AG09309 (cell line): ENCODE results near the gene DEPP1.

ENCODE experiments used
- DNase-seq: peaks from one replicate; pipeline ENCODE4 v3.0.0-alpha.2; 2010; ENCODE audit warnings: low read depth
- H3K4me3 ChIP-seq: 2 replicates; pipeline ENCODE4 v1.5.1; 2011; ENCODE audit warnings: mild to moderate bottlenecking, low read depth, low read length, moderate library complexity; ENCODE audit not compliant: control insufficient read depth
- TF ChIP-seq, protein P1 (sequence below): IDR thresholded peaks from 2 replicates; pipeline ENCODE4 v1.5.1; 2011; ENCODE audit warnings: mild to moderate bottlenecking, low read depth, low read length, inconsistent platforms; ENCODE audit not compliant: insufficient read depth, control insufficient read depth; ENCODE audit errors: missing control alignments

The DEPP1 gene

DNA sequence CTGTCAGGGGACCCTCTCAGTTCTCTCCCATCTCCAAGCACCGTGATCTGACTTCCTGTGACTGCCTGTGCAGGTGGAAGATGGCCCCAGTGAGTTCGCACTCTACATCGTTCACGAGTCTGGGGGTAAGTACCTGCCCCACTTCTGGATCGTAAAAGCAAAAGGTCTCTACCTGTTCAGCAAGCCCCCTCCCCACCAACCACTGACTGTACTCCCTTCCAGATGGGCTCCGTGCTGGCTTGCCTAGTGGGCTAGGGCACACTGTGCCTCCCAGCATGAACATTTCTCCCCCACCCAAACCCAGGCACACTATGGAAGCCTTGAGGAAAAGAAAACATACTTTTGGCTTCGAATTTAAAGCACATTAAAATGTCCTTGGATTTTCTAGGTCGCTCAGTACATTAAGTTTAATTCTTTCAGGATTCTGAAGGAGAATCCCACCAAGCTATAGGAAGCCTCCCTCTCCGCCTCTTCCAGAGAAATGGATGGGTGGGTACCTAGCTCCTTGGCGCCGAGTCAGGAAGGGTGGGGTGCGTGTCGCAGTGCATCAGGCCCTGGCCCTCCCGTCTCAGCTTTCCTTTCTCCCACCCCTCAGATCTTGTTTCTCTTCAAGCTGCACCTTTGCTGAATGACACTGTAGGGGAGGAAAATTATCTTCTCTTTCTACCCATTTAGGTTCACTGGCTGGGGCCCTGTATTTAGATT lies 11.1 kb upstream of the DEPP1 start:
- TF ChIP-seq, protein P1, sequence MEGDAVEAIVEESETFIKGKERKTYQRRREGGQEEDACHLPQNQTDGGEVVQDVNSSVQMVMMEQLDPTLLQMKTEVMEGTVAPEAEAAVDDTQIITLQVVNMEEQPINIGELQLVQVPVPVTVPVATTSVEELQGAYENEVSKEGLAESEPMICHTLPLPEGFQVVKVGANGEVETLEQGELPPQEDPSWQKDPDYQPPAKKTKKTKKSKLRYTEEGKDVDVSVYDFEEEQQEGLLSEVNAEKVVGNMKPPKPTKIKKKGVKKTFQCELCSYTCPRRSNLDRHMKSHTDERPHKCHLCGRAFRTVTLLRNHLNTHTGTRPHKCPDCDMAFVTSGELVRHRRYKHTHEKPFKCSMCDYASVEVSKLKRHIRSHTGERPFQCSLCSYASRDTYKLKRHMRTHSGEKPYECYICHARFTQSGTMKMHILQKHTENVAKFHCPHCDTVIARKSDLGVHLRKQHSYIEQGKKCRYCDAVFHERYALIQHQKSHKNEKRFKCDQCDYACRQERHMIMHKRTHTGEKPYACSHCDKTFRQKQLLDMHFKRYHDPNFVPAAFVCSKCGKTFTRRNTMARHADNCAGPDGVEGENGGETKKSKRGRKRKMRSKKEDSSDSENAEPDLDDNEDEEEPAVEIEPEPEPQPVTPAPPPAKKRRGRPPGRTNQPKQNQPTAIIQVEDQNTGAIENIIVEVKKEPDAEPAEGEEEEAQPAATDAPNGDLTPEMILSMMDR = no peak
- no peak for DNase-seq
- no peak overlapping the region for H3K4me3 ChIP-seq

DNA sequence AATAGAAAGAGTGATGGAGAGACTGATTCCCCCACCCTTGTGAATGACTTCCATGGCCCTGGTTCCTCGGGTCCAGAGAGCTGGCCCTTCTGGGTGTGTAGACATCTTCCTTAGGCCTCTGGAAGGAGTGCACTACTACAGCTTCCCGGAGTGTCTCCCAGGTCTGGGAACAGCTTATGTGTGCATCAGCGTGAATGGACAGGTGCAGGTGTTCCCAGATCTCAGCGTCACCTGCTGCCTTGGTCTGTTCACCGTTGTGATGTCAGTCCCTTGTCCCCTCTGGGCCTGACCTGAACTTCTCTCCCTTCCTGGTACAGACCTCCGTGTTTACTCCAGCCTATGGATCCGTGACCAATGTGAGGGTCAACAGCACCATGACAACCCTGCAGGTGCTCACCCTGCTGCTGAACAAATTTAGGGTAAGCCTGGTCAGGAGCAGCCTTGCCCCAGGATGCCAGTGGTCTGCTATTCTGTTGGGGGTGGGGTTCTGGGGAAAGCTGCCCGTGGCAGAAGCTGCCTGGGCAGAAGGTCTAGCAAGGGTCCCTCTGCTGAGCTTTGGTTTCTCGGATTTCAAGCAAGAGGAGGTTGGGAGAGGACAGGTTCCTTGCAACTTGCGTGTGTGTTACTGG lies 10.5 kb upstream of the DEPP1 start:
- TF ChIP-seq, protein P1 = no peak
- H3K4me3 ChIP-seq = no peak overlapping the region
- no peak for DNase-seq

DNA sequence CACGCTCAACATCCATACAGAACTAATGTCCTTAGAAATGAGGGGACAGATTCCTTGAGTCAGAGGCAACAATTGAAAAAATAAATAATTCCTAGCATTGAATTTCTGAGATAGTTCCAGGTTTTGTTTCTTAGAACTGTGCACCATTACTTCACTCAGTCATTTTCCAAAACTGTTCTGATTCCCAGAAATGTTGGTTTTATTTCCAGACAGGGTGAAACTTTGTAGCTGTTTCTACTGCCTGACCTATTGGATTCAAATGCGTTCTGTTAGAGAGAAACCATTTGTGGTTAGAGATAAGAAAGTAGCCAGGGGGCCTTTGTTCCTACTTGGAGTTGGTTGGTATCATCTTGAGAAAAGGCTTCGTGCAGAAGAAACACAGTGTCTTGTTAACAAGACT lies 8.1 kb upstream of the DEPP1 start:
- H3K4me3 ChIP-seq = no peak overlapping the region
- TF ChIP-seq, protein P1 = no peak

DNA sequence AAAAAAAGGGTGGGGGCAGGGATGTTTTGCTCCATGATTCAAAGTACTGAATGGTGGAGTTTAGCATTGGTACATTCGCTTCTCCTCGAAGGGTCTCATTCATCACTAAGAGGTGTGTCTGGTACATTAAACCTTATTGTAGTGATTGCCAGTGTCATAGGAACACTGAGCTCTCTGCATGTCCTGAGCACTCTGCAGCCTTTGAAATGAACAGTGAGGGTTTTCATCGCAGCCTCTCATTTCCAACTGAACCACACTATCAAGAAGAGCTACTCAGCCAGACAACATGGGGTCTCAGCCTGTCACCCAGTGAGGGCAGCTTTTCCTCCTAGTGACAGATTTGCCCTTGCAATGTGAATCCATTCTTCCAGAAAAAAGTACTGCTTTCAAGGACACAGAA lies 7.6 kb upstream of the DEPP1 start:
- TF ChIP-seq, protein P1 = no peak
- DNase-seq = no peak
- H3K4me3 ChIP-seq = no peak overlapping the region

More for the DNA sequence above, 8.1 kb upstream of the DEPP1 start:
- DNase-seq = no peak

DNA sequence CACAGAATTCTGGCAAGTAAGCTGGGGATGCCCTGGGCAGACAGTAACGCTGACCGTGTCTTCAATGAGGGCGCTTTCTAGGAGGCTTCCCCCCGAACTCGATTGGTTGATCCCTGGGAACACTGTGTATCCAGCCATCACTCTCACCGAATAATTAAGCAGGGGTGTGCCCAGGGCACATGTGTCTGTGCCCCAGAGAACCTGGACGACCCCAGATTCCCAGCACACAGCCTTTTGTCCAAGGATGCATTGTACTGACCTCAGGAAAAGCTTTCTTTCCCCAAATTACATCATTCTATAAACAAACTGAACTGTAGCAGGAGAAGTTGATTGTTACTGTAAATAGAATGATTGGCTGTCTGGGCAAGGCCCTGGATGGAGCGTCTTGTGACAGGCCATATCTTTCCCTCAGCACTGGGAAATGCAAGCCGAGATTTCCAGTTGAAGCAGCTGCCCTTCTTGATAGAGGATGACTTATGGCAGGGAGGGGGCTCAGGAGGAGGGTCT lies 6.6 kb upstream of the DEPP1 start:
- H3K4me3 ChIP-seq = no peak overlapping the region
- TF ChIP-seq, protein P1 = no peak
- no peak for DNase-seq

DNA sequence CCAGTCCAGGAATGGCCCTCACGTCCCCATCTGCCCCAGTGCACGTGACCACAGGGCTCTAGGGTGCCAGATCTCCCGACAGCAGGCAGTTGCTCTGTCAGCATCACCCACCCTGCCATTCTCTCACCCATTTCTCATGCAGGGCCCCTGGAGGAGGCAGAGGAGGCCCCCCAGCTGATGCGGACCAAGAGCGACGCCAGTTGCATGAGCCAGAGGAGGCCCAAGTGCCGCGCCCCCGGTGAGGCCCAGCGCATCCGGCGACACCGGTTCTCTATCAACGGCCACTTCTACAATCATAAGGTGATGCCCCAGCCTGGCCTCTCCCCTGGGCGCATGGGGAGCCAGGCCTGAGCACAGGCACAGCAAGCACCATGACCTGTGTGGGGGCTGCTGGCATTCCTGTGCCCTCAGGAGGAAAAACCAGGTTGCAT lies 6.1 kb upstream of the DEPP1 start:
- TF ChIP-seq, protein P1 = no peak
- no peak for DNase-seq
- H3K4me3 ChIP-seq = no peak overlapping the region
